Right kidney (tissue), 9 donors: ENCODE results near the gene MEI1.
A peak's percentile ranks its signal among the peaks of the same experiment; 100 is the strongest.
"Not testable (repeated sequence)": the region's sequence is repeated elsewhere in the genome, so short reads cannot be mapped to it uniquely, and the experiment has no call there.

Experiments used
- DNase-seq: peaks from one replicate; pipeline ENCODE4 v3.0.0-alpha.2; 2016
- long read RNA-seq, 8 donors: transcript quantifications; one replicate each; lab custom pipeline, GENCODE V29; 2026

MEI1 gene, protein sequence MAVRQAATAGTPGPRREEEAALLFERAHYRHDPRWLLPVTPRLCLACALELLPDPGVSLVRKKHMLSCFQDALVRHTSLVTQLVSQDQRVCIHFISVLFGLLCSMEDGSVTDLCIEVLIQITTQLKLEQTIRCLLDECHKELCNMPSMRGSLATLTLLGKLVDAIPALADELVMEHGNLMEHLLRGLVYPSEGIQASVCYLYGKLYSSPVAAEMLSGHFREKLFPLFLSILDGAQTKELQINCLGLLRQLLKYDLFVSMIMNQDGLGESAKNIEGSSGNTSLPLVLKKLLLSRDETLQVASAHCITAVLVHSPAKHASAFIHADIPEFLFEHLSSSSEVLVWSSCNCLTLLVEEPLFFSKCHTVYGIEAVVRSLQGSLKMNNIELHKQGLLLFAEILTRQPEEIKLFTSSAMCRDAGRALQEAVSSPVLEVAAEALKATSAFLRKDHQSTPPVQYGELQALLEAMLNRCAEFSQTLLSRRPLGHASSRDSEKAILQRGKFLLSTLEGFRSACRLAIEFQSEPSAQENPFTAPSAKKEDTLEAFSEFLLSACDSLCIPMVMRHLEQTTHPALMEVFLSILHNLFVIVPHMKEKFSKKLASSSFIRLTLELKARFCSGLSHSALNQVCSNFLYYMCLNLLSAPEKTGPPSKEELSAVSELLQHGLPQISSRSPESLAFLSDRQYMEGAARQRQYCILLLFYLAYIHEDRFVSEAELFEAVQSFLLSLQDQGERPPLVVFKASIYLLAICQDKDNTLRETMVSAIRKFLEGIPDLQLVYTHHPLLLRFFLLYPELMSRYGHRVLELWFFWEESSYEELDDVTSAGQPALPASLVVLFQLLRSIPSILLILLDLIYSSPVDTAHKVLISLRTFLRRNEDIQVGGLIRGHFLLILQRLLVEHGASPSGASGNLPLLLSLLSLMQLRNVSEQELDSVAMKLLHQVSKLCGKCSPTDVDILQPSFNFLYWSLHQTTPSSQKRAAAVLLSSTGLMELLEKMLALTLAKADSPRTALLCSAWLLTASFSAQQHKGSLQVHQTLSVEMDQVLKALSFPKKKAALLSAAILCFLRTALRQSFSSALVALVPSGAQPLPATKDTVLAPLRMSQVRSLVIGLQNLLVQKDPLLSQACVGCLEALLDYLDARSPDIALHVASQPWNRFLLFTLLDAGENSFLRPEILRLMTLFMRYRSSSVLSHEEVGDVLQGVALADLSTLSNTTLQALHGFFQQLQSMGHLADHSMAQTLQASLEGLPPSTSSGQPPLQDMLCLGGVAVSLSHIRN
- long read RNA-seq, donor 1: 0 reads
- long read RNA-seq, donor 2: 0 reads
- long read RNA-seq, donor 3: 0 reads
- long read RNA-seq, donor 4, partial matches to known transcripts: 0 of 1 reads
- long read RNA-seq, donor 4, other reads (novel, unspliced or antisense): 0 of 1 reads
- long read RNA-seq, donor 5: 0 reads
- long read RNA-seq, donor 6: 0 reads
- long read RNA-seq, donor 7: 0 reads
- long read RNA-seq, donor 8: 0 reads

- peak; percentile 74 for DNase-seq
Measured at GRCh38 chr22:41699264-41700107, at the start of gene MEI1. Gene MEI1 (plus strand): TSS chr22:41699503. CDS start chr22:41699539, 36 bp downstream.

DNA sequence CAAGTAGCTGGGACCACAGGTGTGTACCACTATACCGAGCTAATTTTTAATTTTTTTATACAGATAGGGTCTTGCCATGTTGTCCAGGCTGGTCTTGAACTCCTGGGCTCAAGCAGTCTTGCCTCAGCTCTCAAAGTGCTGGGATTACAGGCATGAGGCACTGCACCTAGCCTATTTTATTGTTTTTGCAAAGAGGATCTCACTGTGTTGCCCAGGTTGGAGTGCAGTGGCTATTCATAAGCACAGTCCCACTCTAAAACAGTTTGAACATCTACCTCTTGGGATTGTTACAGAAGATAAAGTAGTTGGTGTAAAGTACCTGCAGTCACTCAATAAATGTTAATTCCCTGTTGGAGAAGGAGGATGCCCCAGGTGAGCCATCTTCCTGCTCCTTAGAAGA is 49.1 kb upstream of the MEI1 start:
- DNase-seq: no peak

GRCh38 chr22:41650821-41651220 is 48.5 kb upstream of the MEI1 start:
- DNase-seq: no peak

GRCh38 chr22:41654322-41654721 is 45.0 kb upstream of the MEI1 start:
- no peak for DNase-seq

DNA sequence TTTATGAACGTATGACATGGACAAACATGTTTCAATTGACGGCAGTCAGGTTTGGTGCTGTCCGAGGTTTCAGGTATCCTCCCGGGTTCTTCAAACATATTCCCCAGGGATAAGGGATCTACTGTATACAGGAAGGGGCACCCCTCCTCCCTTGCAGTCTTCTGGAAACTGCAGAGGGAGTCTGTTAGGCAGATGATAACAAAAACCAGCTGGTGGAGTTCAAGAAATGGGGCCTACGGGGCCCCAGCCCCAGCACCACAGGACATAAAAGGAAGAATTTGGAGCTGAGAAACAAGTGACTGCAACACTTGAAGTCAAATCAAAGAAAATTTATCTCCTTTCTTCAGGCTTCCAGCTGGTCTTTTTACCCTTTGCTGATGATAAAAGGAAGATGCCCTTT is 42.7 kb upstream of the MEI1 start:
- DNase-seq: no peak

DNA sequence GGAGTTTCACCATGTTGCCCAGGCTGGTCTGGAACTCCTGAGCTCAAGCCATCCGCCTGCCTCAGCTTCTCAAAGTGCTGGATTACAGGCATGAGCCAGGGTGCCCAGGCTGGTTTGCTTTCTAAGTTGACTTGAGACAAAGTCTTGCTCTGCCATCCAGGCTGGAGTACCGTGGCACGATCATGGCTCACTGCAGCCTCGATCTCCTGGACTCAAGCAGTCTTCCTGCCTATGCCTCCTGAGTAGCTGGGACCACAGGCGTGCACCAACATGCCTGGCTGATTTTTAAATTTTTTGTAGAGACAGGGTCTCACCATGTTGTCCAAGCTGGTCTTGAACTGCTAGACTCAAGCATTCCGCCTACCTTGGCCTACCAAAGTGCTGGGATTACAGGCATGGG is 41.6 kb upstream of the MEI1 start:
- no peak for DNase-seq

DNA sequence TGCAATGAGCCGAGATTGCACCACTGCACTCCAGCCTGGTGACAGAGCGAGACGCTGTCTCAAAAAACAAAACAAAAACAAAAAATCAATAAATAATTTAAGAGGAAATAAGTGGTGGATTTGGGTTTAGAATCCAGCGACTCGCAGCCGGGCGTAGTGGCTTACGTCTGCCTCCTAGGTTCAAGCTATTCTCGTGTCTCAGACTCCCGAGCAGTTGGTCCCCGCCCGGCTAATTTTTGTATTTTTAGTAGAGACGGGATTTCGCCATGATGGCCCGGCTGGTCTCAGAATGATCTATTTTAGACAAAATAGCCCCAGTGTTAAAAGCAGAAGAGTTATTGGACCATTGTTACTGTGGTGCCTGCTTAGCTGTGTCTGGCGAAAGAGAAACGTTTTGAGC is 40.4 kb upstream of the MEI1 start:
- no peak for DNase-seq

- DNase-seq: no peak
Measured at GRCh38 chr22:41659941-41660340, 39.4 kb upstream of the MEI1 start.

DNA sequence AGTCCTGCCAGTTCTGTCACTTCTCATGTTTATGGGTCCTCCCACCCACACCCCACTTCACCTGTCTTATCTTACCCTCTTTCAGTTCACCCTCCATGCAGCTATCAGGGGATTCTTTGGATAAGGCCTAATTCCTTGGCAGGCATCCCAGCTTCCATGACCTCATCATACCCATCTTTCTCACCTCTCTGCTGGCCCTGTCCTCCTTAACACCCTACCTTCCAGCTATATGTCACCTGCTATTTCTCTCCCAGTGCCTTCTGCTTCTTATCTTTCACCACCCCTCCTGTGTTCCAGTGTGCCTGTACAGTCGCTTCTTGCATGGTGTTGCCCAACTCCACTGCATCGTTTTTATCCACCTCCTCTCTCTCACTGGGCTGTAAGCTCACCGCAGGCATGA is 38.9 kb upstream of the MEI1 start:
- DNase-seq: no peak

GRCh38 chr22:41661088-41661487 is 38.2 kb upstream of the MEI1 start:
- no peak for DNase-seq

DNA sequence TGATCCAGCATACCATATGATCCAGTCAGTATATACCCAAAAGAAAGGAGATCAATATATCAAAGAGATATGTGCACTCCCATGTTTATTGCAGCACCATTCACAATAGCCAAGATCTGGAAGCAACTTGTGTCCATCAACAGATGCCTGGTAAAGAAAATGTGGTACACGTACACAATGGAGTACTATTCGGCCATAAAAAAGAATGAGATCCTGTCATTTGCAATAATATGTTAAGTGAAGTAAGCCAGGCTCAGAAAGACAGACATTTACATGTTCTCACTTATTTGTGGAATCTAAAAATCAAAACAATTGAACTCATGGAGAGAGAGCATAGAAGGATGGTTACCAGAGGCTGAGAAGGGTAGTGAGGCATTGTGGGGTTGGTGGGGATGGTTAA is 37.6 kb upstream of the MEI1 start:
- no peak for DNase-seq

- DNase-seq: not testable (repeated sequence)
Measured at GRCh38 chr22:41663594-41663993, 35.7 kb upstream of the MEI1 start.

- DNase-seq: no peak
Measured at GRCh38 chr22:41664490-41664889, 34.8 kb upstream of the MEI1 start.

DNA sequence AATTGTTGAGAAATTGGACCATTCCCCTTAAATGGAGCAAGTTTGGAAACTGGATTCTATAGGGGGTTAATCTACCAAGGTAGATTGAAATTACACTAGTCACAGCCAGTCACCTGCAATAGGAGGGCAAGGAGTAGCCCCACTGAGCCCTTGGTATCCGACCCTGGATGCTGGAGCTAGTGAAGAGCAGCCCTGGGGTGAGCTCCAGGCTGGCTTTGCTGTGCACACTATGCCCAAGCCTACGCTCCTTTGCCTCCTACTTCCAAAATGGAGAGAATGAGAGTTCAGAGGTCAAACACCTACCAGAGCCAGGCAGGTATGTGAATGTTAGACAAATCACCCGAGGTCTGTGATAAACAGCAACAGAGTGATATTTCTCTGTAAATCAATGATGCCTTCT is 34.4 kb upstream of the MEI1 start:
- DNase-seq: no peak

- no peak for DNase-seq
Measured at GRCh38 chr22:41668971-41669911, 30.1 kb upstream of the MEI1 start.

- DNase-seq: not testable (repeated sequence)
Measured at GRCh38 chr22:41672096-41672495, 27.2 kb upstream of the MEI1 start.

DNA sequence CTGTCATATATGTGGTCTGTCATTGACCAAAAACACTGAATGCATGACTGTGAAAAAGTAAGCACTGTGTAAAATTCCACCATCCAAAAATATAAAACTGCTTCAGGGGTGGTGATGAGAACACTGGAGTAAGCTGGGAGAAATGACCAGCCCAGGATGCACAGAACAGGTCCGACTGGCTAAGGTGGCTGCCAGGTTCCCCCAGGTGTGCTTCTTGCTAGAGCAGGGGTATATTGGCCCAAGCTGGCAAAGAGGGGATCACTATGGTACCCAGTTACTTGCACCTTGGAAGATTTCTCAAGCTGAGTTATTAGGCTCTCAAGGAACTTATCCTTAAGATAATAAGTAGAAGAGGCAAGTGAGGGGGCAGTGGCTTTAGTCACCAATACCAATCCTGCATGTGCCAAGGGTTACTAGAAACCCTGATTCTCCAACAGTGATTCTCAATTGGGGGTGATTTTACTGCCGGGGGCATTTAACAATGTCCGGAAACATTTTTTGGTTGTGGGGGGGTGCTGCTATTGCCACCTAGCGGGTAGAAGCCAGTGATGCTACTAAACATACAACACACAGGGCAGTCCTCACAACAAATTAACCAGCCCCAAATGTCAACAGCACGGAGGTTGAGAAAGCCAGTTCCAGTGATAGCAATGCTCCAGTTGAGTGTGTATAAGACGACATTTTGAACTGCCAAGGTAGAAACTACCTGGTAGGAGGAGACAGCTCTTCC is 26.4 kb upstream of the MEI1 start:
- DNase-seq: no peak

DNA sequence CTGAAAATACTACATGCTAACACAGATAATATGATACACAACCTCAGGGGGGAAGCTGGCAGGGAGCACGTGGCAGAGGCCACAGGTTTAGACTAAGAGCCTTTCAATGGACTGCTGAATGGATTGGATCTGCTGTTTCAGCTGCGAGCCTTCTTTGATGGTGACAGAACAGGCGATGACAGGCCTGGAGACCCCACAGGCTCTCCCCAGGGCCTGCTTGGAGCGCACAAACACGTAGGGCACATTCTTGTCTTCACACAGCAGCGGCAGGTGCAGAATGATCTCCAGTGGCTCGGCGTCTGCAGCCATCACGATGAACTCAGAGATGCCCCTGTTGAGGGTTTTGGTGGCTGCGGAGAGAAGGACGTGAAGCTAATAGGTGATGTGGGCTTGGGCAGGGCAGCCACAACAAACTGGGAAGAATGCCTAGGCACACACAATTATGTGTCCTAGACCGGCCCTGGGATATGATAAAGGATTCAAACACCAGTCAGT is 24.4 kb upstream of the MEI1 start:
- DNase-seq: no peak

DNA sequence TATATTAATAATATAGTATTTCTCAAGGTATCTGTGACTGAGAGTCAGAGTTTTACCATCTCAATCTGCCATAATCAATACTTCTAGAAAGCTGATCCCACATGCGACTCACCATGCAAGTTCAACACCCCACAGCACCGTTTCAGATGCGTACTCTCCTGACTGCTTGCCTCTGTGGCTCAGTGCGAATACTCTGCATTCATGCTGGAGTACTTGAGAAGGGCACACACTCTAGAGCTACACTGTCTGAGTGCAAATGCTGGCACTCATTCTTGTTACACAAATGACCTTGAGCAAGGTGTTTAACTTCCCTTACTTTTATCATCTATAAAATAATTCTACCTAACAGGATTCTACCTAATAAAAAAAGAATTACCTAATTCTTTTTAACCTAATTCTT is 23.2 kb upstream of the MEI1 start:
- DNase-seq: no peak
